ENCODE results near the gene MOB3A. TPM values are rescaled to one million over a fixed set of nuclear protein-coding genes. Genes with fewer than 3 reads are reported as not detected.
A peak's percentile ranks its signal among the peaks of the same experiment; 100 is the strongest.

MOB3A gene
- total and polyA plus RNA-seq, 9 of the 15 experiments (the other 6 are each of a cell fraction or from before 2014, with no cell fraction given) = 1.1 to 24.1 (median 6.0) TPM

DNA sequence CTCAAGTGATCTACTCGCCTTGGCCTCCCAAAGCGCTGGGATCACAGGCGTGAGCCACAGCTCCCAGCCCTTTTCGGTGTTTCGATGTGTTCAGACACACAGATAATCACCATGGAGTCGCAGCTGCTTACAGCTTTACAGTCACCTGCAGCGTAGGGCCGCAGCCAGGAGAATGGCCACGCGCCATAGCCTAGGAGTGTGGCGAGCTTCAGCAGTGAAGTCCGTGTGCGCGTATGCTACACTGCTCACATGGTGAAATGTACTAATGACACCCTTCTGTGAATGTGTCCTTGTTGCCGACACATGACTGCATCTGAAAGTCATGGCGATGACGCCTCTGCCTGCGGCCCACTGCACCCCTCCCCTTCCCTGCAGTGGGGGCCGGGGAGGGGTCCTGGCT is 31.6 kb upstream of the MOB3A start:
- Histone ChIP-seq H3K27me3 (ENCODE audit: control insufficient read depth in 2 of 2, insufficient read depth in 2 of 2, low read length in 2 of 2) (no peaks in the 10 kb centered on the region), H3K4me2 (ENCODE audit: insufficient read depth, low read length) (no peak overlapping the region), H3K36me3 (ENCODE audit: control insufficient read depth, insufficient read depth, low read length) (peaks cover 90% of the 10 kb centered on the region; the same call in 2 of the 3 replicates), H3K79me2 (ENCODE audit: control insufficient read depth, insufficient read depth, low read length) (no peaks in the 10 kb centered on the region; the same call in 1 of the 3 replicates), H3K4me1 (replicated peaks in 1 of 2; ENCODE audit: control insufficient read depth in 2 of 2, insufficient read depth in 2 of 2, low read length in 2 of 2) (peaks cover 0 to 18% of the 10 kb centered on the region in 2 experiments; a peak in 1 of 5 replicates), H4K20me1 (replicated peaks; ENCODE audit: control insufficient read depth, insufficient read depth, low read length) (no peaks in the 10 kb centered on the region; the same call in 1 of the 2 replicates), H3K9me3 (replicated peaks; ENCODE audit: control insufficient read depth, insufficient read depth, low read depth, low read length) (no peaks in the 10 kb centered on the region), H3K9me1 (ENCODE audit: control insufficient read depth, insufficient read depth, low read length) (no peaks in the 10 kb centered on the region), H3K4me3 (no peak overlapping the region), H2AFZ (ENCODE audit: low read depth, low read length) (no peak overlapping the region), H3K9ac (ENCODE audit: insufficient read depth in 1 of 2, low read depth in 2 of 2, low read length in 2 of 2) (no peak overlapping the region), H3K27ac (ENCODE audit: extremely low read depth, low read depth, low read length) (no peak overlapping the region)
- no TSS peak for BruUV-seq (replicated peaks)
- WGBS (ENCODE audit: insufficient coverage, low coverage, missing lambda C conversion rate) = 89% methylated on average over 18 of the region's 19 CpGs
- intact Hi-C loops (cut with micrococcal nuclease) (no loop called here), in situ Hi-C loops (cut with MboI) (no loop called here)
- ChIA-PET POLR2A (no interaction called here), CTCF (ENCODE audit: low intra/inter-chr PET ratio) (no interaction called here)
- DNase-seq (ENCODE audit: extremely low read depth in 1 of 4, low spot score in 3 of 4) (no peak), FAIRE-seq (no peak), ATAC-seq (no peak)
- TF ChIP-seq ZNF146 (CRISPR knock-in tag; IDR thresholded peaks at IDR 0.05; ENCODE audit: unreplicated experiment) = no peak
- TF ChIP-seq, protein P1, sequence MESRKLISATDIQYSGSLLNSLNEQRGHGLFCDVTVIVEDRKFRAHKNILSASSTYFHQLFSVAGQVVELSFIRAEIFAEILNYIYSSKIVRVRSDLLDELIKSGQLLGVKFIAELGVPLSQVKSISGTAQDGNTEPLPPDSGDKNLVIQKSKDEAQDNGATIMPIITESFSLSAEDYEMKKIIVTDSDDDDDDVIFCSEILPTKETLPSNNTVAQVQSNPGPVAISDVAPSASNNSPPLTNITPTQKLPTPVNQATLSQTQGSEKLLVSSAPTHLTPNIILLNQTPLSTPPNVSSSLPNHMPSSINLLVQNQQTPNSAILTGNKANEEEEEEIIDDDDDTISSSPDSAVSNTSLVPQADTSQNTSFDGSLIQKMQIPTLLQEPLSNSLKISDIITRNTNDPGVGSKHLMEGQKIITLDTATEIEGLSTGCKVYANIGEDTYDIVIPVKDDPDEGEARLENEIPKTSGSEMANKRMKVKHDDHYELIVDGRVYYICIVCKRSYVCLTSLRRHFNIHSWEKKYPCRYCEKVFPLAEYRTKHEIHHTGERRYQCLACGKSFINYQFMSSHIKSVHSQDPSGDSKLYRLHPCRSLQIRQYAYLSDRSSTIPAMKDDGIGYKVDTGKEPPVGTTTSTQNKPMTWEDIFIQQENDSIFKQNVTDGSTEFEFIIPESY (CRISPR knock-in tag; IDR thresholded peaks at IDR 0.05) = peak; percentile 92
- TF ChIP-seq FOXJ2 (tag; IDR thresholded peaks at IDR 0.05) = peak; percentile 80
- TF ChIP-seq ZFX (CRISPR knock-in tag; IDR thresholded peaks at IDR 0.05) = 0 out of 2 replicates have a peak, but pooled peaks have one; percentile 22
- TF ChIP-seq ZNF232 (CRISPR knock-in tag; IDR thresholded peaks at IDR 0.05) = no peak
- TF ChIP-seq TOE1 (IDR thresholded peaks at IDR 0.05; ENCODE audit: borderline replicate concordance) = no peak
- no peak for TF ChIP-seq TOE1 (CRISPR knock-in tag; IDR thresholded peaks at IDR 0.05; ENCODE audit: borderline replicate concordance, low read depth)

Measured in K562 (cell line).